GM21515 (cell line): ENCODE measurements around the gene B4GAT1.

Experiments used
- ATAC-seq: cut with Tn5 transposase; IDR thresholded peaks from one replicate; pipeline ENCODE4 v1.9.1; 2021; ENCODE audit not compliant: unreplicated experiment

B4GAT1 gene

GRCh38 chr11:66338276-66339161, 8.9 kb downstream of the B4GAT1 start:
- no peak for ATAC-seq

DNA sequence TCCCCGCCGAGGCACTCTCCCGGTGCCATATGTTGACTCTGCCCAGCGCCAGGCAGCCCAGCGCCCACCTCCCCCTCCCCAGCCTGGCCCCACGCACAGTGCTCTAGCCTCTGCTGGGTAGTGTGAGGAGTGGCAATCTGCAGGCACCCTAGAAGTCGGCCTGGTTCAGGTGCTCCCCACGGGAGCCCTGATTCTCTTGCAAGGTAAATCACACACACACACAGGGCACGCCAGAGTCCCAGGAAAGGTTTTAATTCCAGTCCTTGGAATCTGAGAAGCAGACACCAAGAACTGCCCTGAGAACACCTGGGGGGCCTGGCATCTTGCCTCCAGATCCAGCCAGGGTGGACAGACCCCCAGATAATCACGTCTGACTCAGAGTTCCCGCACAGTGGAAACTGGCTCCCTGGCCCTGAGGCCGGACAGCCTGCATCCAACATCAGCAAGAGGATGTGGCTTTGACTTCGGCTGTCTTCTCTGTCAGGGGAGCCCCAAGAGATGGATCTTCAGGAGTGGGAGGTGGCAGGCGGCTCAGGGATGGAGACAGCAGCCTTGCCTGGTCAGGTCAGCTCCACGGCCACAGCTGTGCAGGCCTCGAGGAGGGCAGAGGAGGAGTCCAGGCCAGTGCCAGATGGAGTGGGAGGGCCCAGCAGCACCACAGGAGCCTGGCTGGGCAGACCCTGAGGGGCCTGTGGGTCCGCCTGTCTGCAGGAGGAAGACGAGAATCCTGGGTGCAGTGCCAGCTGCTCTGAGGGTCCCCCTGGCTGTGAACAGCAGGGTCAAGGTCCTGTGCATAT, 10.1 kb downstream of the B4GAT1 start:
- ATAC-seq: no peak

DNA sequence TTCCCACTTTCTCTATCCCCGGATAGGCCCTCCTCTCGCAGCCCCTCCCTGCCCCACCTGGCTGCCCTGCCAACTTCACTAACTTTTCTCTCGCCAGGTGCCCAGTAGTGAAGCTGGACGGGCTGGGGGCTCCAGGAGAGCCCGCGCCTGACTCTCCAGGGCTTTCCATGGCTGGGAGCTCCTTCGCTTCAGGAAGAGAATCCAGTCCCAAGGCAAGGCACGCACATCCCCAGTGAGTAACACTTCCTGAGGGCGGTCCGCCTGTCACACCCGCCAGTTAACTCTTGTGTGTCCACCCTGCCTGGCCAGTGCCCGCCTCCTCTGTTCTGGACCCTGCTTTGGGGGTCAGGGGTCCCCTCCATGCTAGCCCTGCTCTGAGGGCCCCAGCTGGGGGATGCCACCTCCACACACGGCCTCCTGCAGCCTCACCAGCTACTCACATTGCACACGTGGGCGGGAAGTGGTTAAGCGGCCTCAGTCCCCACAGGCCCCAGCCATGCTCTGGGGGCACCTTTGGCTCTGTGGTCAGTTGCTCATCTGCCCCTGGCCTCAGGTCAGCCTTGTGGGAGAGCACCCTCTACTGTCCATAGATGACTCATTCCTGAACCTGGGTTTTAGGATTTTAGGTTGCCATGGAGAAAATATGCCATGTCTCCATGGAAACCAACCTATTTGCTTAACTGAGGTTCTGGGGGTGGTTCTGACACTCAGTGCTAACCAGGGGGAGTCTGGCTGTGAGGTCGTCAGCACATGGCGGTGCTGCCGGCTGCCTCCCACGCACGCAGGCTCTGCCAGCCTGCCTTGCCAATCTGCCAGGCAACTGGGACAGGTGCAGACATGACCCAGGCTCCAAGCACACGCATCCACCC, 11.0 kb downstream of the B4GAT1 start, which contains the start of gene RIN1:
TSS of gene RIN1 (minus strand) at position 201 of the 869 bp plus-strand sequence. CDS start at position 169, 32 bp downstream.
- ATAC-seq: no peak

GRCh38 chr11:66335531-66336233, 11.7 kb downstream of the B4GAT1 start:
- no peak for ATAC-seq

DNA sequence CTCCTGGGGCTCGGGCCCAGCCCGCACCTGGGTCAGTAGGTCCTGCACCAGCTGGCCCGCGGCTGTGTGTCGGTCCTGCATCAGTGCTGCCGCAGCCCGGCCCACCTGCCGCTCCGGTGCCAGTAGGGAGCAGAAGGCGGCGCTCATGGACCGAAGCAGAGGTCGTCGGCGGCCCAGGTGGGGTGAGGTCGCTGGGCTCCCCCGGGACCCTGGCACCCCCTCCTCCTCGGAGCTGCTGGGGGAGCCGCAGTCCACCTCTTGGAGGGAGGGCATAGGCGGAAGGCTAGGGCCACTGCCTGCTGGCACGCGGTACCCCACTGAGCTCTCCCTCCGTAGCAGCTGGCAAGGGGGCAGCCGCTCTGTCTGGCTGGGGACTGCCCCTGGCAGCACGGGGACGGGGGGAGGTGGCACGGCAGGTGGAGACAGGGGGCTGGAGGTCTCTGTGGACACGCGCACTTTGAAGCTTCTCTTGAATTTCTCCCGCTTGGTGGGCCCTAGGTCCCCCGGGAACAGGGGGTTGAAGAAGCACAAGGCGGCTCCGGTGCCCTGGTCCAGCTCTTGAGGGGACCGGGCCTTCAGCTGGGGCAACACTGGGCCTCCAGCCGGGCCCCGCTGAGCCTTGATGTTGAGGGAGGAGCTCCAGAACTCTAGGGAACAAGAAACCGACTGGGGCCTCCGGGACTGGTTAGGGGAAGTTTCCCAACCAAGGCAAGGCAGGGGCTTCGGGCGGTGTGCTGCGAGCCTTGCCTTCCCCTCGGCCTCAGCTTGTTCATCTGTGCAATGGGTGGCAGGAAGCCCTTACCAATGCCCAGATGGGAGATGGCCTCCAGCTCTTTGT, 12.6 kb downstream of the B4GAT1 start:
- ATAC-seq: no peak

DNA sequence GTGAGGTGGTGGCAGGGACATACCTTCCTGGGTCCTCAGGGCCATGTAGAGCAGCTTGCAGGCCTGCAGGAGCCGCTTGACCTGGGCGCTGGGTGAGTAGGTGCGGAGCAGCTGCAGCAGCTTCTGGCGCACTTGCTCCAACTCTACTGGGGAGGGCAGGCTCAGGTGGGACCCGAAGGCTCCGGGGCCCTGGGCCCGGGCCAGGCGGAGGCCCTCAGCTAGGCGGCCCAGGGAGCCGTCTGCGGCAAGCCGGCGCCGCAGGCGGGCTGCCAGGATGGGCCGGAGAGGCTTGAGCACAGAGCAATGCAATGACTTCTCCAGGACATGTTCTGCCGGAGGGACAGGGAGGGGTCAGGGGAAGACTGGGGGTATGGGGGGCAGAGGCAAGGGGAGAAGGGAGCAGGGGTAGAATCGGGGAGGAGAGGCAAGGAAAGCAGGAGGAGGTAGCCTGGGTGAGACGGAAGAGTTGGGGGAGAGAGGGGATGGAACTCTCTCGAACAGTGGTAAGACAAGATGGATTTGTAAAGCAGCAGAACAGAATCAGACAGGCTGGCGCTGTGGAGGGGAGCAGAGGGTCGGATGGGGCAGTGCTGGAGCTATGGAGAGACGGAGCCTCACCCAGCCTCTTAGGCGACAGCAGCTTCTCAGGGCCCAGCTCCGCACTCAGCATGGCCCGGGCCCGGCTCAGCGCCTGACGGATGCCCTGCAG, 13.4 kb downstream of the B4GAT1 start:
- ATAC-seq: no peak

DNA sequence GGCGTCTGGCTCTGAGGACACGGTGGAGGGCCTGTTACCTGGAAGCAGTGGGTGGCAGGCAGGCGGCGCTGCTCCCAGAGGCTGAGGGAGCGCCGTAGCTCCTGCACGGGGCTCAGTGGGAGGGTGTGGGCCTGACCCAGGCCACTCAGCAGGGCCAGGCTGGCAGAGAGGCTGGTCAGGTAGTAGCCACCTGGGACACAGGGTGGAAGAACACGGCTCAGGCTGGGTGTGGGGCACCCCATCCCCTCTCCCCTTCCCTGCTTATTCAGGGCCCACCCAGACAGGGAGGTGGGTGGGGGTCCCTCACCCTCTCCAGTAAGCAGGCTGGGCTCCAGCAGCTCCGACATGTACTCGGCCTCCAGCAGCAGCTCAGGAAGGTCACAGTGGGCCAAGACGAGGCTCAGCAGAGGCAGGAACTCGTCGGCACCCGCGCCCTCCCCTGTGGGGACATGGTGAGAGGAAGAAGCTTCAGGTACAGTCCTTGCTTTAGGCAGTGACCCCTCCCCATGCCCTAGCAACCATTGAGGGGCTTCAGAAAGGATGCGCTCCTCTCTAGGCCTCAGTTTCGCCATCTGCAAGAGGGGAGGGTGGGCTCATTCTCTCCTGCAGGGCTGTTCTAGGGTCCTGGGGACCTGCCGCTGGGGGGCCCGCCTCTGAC, 14.1 kb downstream of the B4GAT1 start:
- ATAC-seq: no peak

DNA sequence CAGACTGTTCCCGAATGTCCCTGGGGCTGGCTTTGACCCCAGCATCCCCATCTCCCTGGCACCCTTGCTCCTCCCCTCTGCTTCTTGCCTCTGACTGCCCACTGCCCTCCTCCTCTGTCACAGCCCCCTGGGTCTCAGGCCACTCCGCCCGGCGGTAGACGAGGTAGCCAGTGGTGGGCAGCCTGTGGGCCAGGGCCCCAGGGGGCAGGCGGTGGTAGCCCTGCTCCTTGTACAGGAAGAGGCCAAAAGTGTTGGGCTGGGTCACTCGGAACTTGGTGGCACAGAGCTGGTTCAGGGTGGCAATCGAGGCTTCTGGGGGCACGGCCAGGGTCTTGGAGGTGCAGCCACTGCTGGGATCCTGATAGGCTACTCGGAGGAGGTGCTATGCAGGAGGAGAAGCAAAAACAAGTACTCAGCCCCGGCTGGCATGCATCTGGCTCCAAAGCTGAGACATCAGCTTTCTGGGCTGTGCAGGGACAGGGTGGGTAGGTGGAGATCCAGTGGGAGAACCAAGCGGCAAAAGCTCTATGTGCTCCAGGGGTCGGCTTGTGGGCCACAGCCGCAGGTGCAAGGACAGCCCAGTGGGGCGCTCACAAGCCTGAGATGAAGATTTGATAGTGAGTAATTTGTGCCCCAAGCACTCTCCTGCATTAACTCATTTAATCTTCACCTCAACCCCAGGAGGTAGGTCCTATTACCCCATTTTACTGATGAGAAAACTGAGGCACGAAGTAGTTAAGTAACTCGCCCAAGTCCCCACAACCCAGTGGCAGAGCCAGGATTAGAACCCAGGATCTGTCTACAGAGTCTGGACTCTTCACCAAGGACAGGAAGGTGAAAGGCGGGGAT, 14.8 kb downstream of the B4GAT1 start:
- no peak for ATAC-seq

DNA sequence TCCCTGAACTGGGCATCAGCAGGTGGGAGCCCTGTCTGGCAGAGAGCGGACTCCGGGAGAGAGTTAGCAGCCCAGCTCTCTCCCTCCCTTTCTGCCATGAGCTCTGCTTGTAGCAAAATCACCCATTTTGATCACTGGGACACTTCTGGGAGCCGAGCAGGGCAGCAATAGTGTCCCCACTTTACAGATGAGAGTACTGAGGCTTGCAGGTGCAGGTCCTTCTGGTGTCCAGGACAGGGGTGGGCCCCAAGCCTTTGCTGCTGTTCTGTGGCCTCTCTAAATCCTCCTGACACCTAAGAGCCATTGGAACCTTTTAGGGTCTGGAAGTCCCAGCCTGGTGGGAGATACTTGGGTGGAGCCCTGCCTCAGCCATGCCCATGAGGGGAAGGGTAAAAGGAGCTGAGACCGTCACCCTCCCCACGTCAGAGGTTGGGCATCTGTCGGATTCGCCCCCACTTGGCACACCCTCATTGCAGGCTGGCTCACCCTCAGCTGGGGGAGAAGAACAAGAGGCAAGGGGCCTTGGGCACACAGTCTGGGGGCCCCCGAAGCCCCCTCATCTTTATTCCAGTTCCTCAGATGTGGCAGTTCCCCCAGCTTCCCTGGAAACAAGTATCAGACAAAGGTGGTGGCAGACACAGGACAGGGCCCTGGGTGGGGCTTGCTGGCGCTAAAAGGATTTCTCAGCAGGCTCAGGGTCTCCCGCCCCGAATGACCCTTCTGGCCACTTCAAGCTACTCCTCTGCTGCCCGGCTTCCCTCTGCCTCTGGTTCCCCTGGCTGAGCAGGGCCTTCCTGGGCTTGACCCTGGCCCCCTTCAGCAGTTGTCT, 15.7 kb downstream of the B4GAT1 start:
- no peak for ATAC-seq

- no peak for ATAC-seq
These were observed 16.5 kb downstream of the B4GAT1 start for GRCh38 chr11:66330931-66331330.

DNA sequence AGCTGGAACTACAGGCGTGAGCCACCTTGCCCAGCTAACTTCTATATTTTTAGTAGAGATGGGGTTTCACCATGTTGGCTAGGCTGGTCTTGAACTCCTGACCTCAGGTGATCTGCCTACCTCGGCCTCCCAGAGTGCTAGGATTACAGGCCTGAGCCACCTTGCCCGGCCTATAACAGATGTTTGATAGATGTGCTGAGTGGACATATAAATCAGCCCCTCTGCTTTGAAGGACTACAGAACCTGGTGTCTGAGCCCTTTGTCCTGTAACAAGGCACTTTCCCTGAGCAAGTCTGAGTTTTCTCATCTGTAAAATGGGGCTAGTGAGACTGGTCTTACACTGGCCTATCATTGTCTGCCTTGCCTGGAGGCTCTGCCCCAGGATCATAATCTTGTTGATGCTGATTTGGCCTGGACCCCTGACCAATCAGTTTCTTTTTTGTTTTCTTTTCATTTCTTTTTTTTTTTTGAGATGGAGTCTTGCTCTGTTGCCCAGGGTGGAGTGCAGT, 18.2 kb downstream of the B4GAT1 start:
- no peak for ATAC-seq

DNA sequence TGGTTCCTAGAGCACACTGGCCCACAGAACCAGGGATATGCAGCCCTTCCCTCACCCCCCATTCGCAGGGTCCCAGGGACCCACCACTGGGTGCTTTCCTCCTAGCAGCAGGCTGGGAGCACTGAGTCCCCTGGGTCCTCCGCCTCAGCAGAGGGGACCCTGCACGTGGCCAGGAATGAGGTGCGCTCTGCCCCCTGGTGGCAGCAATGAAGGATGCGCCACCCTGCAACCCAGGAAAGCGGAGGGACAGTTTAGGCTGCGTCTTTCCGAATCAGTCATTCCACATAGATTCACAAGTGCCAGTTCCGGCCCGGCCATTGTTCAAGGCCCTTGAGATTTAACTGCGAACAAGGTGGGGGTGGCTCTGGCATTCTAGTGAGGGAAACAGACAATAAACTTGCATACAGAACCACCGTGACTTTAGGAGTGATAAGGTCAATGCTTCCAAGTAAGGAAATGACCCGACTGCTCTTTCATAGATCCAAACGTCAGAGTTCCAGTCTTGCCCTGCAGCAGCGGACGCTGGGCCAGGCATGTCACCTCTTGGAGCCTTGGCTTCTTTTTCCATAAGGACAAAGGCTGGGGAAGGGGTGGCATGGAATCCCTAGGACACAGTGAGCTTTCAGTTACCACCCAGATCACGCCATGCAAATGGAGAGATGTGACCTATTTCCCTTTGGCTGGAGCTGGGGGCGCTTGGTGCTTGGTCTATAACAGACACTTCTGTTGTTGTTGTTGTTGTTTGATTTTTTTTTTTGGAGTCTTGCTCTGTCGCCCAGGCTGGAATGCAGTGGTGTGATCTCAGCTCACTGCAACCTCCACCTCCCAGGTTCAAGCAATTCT, 18.9 kb downstream of the B4GAT1 start:
- peak; percentile 53 for ATAC-seq

DNA sequence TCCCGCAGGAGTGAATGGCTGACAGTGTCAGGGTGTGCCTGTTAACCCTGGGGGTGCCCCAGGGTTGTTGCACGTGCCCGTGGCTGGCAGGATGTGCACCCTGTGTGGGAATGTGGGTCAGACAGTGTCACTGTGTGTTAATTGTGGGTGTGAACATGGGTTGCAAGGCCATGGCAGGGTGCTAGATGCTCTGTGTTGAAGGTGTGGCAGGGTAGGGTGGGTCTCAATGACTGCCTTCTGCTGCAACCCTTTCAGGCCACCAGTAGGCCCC, 19.5 kb downstream of the B4GAT1 start:
- no peak for ATAC-seq

GRCh38 chr11:66327171-66328030, 20.0 kb downstream of the B4GAT1 start:
- ATAC-seq: no peak
